ENCODE measurements around the gene GMPR. TPM values are rescaled to one million over a fixed set of nuclear protein-coding genes. Genes with fewer than 3 reads are reported as not detected.

Gene GMPR
- total RNA-seq, 1 experiment from 2014 or later = 24.0 TPM

DNA sequence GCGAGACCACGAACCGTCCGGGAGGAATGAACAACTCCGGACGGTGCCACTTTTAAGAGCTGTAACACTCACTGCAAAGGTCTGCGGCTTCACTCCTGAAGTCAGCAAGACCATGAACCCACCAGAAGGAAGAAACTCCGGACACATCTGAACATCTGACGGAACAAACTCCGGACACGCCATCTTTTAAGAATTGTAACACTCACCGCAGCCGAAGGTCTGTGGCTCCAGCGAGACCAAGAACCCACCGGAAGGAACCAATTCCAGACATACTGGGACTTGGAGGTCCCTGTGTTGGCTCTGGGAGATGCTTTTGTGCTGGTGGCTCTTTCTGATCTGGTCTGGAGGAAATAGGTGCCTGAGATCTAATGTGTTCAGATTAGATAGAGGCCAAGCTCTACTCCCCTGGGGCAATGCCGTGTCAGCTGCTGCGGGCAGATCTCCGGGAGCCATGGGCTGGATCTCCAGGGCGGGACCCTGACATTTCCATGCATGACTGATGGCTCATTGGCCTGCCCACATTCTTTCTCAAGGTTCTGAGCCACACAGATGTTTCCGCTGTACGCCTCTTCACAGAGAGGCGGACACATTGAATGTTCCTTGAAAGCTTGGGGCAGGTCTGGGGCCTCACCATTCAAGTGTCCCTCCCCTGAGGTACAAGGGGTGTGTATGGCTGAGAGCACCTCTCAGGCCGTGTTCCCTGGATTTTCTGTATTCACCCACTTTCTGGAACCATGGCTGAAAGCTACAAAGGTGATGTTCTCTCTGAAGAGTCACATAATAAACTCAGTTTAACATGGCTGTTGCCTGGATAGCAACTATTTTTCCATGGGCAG lies 29.3 kb downstream of the GMPR start:
- CTCF ChIA-PET = no interaction called here
- RAD21 ChIA-PET (ENCODE audit: low non-redundant PET in 1 of 2, low total read pairs in 2 of 2, uncharacterized antibody in 2 of 2, unreplicated experiment in 2 of 2) = no interaction called here
- Histone ChIP-seq H3K4me3 (replicated peaks in 1 of 2; ENCODE audit: low read depth in 1 of 2, low read length in 2 of 2) (no peak overlapping the region), H3K79me2 (ENCODE audit: insufficient read depth, low read length) (no peaks in the 10 kb centered on the region), H3K27ac (ENCODE audit: low read depth, low read length) (no peak overlapping the region), H3K4me1 (ENCODE audit: control insufficient read depth in 1 of 2, insufficient read depth in 2 of 2, low read length in 2 of 2) (peaks cover 0 to 5% of the 10 kb centered on the region in 2 experiments; a peak in 1 of 4 replicates), H3K4me2 (ENCODE audit: low read length) (no peak overlapping the region), H3K36me3 (ENCODE audit: control insufficient read depth in 1 of 2, insufficient read depth in 2 of 2, low read length in 2 of 2) (no peaks in the 10 kb centered on the region), H4K20me1 (ENCODE audit: insufficient read depth) (no peaks in the 10 kb centered on the region), H3K9me3 (ENCODE audit: control insufficient read depth in 1 of 2, insufficient read depth in 1 of 2, low read depth in 1 of 2, low read length in 2 of 2) (no peaks in the 10 kb centered on the region), H3K9ac (ENCODE audit: low read length) (no peak overlapping the region), H3K9me2 (ENCODE audit: insufficient read depth) (no peaks in the 10 kb centered on the region), H3K27me3 (ENCODE audit: insufficient read depth, low read length) (no peaks in the 10 kb centered on the region), H2AFZ (ENCODE audit: low read depth, low read length, poor library complexity, severe bottlenecking) (no peak overlapping the region)
- POLR2A ChIA-PET = no interaction called here
- ATAC-seq (peak; percentile 20; the same call in 1 of the 2 replicates), DNase-seq (ENCODE audit: low read depth, low spot score) (no peak)
- no TSS peak for BruUV-seq (replicated peaks)
- TF ChIP-seq SRF (IDR thresholded peaks at IDR 0.05; ENCODE audit: low read depth) (no peak), SP1 (IDR thresholded peaks at IDR 0.05; ENCODE audit: low read depth) (no peak), EZH2phosphoT487 (IDR thresholded peaks at IDR 0.05; ENCODE audit: borderline replicate concordance) (no peak), EGR1 (IDR thresholded peaks at IDR 0.05; ENCODE audit: low read depth) (no peak), ZNF274 (IDR thresholded peaks at IDR 0.05; ENCODE audit: low read depth, low read length) (no peak), ZFX (IDR thresholded peaks at IDR 0.05) (no peak), ELF1 (IDR thresholded peaks at IDR 0.05; ENCODE audit: borderline replicate concordance, low read depth) (no peak), TCF7L2 (IDR thresholded peaks at IDR 0.05; ENCODE audit: borderline replicate concordance, extremely low read depth, insufficient read depth, insufficient read length) (no peak), CBX3 (IDR thresholded peaks at IDR 0.05; ENCODE audit: low read depth) (no peak), EZH2 (IDR thresholded peaks at IDR 0.05) (no peak), CEBPB (IDR thresholded peaks at IDR 0.05; ENCODE audit: low read depth) (no peak), POLR2A (IDR thresholded peaks at IDR 0.05; ENCODE audit: borderline replicate concordance, extremely low read depth, insufficient read depth, insufficient read length) (no peak), YY1 (IDR thresholded peaks at IDR 0.05; ENCODE audit: extremely low read depth, insufficient replicate concordance, low read depth, low read length) (no peak)
- TF ChIP-seq, protein P1, sequence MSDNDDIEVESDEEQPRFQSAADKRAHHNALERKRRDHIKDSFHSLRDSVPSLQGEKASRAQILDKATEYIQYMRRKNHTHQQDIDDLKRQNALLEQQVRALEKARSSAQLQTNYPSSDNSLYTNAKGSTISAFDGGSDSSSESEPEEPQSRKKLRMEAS (IDR thresholded peaks at IDR 0.05) = no peak
- TF ChIP-seq, protein P2, sequence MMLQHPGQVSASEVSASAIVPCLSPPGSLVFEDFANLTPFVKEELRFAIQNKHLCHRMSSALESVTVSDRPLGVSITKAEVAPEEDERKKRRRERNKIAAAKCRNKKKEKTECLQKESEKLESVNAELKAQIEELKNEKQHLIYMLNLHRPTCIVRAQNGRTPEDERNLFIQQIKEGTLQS (IDR thresholded peaks at IDR 0.05) = no peak
- TF ChIP-seq, protein P3, sequence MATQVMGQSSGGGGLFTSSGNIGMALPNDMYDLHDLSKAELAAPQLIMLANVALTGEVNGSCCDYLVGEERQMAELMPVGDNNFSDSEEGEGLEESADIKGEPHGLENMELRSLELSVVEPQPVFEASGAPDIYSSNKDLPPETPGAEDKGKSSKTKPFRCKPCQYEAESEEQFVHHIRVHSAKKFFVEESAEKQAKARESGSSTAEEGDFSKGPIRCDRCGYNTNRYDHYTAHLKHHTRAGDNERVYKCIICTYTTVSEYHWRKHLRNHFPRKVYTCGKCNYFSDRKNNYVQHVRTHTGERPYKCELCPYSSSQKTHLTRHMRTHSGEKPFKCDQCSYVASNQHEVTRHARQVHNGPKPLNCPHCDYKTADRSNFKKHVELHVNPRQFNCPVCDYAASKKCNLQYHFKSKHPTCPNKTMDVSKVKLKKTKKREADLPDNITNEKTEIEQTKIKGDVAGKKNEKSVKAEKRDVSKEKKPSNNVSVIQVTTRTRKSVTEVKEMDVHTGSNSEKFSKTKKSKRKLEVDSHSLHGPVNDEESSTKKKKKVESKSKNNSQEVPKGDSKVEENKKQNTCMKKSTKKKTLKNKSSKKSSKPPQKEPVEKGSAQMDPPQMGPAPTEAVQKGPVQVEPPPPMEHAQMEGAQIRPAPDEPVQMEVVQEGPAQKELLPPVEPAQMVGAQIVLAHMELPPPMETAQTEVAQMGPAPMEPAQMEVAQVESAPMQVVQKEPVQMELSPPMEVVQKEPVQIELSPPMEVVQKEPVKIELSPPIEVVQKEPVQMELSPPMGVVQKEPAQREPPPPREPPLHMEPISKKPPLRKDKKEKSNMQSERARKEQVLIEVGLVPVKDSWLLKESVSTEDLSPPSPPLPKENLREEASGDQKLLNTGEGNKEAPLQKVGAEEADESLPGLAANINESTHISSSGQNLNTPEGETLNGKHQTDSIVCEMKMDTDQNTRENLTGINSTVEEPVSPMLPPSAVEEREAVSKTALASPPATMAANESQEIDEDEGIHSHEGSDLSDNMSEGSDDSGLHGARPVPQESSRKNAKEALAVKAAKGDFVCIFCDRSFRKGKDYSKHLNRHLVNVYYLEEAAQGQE (IDR thresholded peaks at IDR 0.05; ENCODE audit: low read depth) = no peak
- TF ChIP-seq, protein P4, sequence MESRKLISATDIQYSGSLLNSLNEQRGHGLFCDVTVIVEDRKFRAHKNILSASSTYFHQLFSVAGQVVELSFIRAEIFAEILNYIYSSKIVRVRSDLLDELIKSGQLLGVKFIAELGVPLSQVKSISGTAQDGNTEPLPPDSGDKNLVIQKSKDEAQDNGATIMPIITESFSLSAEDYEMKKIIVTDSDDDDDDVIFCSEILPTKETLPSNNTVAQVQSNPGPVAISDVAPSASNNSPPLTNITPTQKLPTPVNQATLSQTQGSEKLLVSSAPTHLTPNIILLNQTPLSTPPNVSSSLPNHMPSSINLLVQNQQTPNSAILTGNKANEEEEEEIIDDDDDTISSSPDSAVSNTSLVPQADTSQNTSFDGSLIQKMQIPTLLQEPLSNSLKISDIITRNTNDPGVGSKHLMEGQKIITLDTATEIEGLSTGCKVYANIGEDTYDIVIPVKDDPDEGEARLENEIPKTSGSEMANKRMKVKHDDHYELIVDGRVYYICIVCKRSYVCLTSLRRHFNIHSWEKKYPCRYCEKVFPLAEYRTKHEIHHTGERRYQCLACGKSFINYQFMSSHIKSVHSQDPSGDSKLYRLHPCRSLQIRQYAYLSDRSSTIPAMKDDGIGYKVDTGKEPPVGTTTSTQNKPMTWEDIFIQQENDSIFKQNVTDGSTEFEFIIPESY (IDR thresholded peaks at IDR 0.05; ENCODE audit: extremely low read depth, insufficient replicate concordance, low read length) = no peak
- intact Hi-C loops (cut with micrococcal nuclease) = no loop called here
